Measurements from ENCODE around the gene CREG2.
"Not testable (repeated sequence)": the region's sequence is repeated elsewhere in the genome, so short reads cannot be mapped to it uniquely, and the experiment has no call there.

Gene CREG2

GRCh38 chr2:101374821-101375561 is 12.3 kb downstream of the CREG2 start:
- DNase-seq (ENCODE audit: low read depth in 3 of 3) = no peak

GRCh38 chr2:101372792-101373191 is 14.5 kb downstream of the CREG2 start:
- DNase-seq (ENCODE audit: low read depth in 3 of 3) = no peak

DNA sequence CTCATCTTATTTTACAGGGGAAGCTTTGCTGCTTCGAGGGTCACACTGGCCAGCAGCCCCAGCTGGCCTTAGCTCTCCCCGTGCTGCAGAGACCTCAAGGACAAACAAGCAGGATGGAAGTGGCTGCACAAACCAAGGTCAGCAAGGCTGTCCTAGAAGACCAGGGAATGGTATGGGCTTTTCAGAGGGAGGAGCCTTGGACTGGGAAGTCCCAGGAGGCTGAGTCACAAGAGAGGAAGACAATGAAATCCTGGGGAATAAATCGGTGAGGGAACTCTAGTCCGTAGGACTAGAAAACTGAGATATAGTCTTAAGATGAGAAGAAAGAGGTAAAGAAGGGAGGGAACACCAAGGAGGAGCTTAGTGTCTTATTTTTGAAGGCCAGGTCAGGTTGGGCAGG is 15.7 kb downstream of the CREG2 start:
- DNase-seq (ENCODE audit: low read depth in 3 of 3) = no peak

- DNase-seq (ENCODE audit: low read depth in 3 of 3) = no peak
Observed at GRCh38 chr2:101369100-101369499, 18.2 kb downstream of the CREG2 start.

DNA sequence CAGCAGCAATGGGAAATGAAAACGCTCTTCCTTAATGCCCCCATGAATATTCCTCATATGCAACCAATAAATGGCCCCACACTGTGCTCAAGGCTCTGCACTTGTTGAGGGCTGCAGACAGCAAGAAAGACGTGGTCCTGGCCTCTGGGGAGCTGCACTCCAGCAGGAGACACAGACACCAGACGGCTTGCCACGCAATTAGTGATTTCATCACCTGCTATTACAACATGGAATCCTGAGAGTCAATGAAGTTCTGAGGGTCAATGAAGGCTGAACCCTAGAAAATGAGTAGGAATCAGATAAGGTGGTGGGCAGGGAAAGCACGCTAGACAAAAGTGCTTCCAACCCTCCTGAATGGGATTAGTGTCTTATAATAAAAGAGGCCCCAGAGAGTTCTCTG is 18.9 kb downstream of the CREG2 start:
- no peak for DNase-seq (ENCODE audit: low read depth in 3 of 3)

DNA sequence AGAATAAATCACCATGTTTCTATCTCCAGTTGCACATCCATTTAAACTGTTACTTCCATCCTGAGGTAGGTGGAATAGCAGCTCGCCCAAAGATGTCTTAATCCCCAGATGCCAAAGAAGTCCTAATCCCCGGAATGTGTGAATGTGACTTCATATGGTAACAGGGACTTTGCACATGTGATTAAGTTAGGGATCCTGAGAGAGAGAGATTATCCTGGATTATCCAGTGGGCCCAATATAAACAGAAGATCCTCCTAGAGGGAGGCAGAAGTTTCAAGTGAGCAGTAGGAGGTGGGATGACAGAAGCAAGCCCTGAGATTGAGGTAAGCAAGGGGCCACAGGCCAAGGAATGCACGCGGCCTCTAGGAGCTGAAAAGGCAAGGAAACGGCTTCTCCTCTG is 19.8 kb downstream of the CREG2 start:
- DNase-seq (ENCODE audit: low read depth in 3 of 3) = no peak

DNA sequence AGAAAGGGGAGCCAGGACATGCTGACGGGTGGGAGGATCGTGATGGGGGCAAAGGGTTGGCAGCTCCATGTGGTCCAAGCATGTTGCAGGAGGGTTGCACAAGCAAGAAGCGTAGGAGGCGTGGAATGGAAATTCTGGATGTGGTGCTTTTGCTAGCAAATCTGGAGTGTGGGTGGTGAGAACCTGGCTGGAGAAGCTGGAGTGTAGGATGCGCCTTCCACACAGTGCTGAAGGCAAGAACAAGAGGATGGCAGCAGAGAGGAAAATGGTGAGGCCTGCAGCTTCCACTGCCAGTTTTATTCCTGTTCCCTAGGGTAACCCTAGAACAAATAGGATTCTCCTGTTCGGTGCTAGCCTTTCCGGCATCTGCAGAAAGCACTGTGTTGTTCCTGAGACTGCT is 22.4 kb downstream of the CREG2 start:
- DNase-seq (ENCODE audit: low read depth in 3 of 3) = no peak

DNA sequence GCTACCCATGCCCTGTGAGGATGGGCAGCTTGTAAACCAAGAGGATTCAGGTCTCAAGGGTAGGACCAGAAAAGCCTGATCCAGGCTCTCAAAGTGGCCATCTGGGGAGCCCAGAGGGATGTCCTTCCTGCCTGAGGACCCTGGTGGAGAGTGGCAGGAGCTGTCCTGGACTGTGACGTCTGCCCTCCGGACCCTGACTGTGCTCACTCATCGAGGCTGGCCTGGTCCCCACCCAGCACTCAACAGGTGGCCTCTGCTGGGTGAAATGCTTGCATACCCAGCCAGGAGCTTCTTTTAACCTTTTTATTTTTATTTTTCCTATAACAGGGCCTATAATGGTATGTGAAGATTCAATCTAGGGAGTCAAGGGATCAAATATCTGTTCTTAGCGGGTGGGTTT is 24.5 kb downstream of the CREG2 start:
- no peak for DNase-seq (ENCODE audit: low read depth in 3 of 3)

DNA sequence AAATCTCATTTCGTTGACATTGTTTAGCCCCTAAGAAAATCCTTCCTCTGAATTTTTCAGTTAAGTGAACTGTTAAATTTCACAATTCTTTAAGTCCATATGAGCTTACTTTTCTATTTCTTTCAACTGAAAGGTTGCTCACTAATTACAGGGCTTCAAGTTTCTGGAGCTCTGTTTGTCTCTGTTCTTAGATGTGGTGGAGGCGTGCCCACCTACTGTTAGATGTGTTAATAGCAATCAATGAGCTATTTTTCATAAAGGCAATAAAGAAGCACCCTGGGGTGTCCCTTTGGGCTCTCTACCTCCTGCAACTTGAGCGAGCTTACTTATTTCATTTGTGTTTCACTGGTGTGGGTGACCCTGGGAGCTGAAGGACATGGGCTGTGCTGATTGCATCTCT is 25.0 kb downstream of the CREG2 start:
- DNase-seq (ENCODE audit: low read depth in 3 of 3) = no peak

DNA sequence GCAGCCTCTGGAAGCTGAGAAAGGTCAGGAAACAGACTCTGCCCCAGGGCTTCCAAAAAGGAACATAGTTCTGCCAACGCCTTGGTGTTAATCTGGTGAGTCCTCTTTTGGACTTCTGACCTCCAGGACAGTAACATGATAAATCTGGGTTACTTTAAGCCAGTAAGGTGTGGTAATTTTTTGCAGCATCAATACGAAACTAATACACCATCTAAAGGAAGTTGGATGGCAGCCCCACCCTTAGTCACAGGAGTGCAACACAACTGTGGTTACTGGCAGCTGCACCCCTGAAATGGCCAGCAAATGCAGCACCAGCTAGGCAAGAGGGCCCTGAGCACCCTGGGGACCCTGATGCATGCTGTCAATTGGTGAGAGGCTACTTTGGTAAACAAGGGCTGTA is 25.8 kb downstream of the CREG2 start:
- no peak for DNase-seq (ENCODE audit: low read depth in 3 of 3)

DNA sequence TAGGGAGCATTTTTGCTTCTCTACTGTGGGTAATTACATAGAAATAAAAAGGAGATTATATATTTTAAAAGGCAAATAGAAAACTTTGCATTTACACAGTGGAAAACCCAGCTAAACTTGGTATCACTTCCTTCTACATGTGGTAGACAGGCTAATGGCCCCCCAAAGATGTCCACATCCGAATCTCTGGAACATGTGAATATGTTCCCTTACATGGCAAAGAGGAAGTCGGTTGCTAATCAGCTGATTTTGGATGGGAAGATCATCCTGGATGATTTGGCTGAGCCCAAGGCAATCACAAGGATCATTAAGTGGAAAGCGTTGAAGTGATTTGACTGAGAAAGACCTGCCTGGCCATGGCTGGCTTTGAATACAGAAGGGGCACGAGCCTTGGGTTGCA is 26.2 kb downstream of the CREG2 start:
- DNase-seq (ENCODE audit: low read depth in 3 of 3) = no peak

DNA sequence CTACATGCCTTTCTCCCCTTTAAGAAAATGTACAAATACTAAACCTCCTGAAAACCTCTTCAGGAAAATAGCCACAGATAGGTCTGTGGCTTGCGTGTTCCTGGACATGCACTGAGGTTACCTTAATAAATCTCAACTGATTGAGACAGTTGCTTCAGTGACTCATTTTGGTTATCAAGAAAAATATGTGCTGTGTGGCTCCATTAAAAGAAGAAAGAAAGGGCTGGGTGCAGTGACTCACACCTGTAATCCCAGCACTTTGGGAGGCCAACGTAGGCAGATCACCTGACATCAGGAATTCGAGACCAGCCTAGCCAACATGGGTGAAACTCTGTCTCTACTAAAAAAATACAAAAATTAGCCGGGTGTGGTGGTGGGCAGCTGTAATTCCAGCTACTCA is 27.1 kb downstream of the CREG2 start:
- DNase-seq (ENCODE audit: low read depth in 3 of 3) = no peak

DNA sequence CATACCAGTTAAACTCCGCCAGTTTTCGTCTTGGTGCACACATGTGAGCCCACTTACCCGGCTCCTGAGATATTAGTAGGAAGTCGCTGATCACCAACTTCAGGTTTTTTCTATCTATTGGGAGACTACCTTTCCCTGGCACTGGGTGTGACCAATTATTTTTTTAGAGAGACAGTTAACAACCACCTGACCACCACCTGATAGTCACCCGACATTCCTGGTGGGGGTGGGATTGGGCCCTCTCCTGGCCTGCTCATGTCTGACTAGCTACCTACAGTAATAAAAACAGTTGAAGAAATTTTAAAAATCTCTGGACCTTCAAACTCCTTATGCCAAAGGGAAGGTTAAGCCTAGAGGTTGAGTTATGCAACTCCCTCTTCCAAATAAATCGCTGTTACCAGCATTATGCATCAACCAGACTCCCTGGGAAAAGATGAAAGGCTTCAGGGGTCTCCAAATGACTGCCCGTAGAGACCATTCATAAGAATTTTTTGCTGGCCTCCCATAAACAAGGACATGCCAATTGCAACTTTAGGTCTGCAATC is 27.8 kb downstream of the CREG2 start:
- no peak for DNase-seq (ENCODE audit: low read depth in 3 of 3)

GRCh38 chr2:101357376-101357775 is 29.9 kb downstream of the CREG2 start:
- DNase-seq (ENCODE audit: low read depth in 3 of 3) = no peak

- DNase-seq (ENCODE audit: low read depth in 3 of 3) = no peak
Observed at GRCh38 chr2:101356521-101356920, 30.8 kb downstream of the CREG2 start.

DNA sequence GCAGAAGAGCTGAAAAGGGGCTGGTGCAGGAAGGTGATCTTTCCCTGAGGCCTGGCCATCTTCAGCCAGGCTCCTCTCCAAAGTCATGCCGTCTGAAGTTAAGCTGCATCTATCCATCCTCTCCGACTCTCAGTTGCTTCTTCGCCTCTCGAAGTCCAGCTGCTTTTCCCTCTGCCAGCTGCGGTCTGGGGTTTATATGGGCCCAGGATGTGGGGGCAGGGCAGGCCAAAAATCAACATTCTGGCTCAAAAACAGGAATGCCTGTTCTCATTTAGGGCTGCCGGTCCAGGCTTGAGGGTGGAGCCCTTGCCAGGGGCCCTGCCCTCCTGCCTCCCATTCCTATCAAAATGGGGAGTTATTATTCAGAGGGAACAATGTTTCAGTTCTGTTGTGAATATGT is 31.2 kb downstream of the CREG2 start:
- DNase-seq (ENCODE audit: low read depth in 3 of 3) = no peak

DNA sequence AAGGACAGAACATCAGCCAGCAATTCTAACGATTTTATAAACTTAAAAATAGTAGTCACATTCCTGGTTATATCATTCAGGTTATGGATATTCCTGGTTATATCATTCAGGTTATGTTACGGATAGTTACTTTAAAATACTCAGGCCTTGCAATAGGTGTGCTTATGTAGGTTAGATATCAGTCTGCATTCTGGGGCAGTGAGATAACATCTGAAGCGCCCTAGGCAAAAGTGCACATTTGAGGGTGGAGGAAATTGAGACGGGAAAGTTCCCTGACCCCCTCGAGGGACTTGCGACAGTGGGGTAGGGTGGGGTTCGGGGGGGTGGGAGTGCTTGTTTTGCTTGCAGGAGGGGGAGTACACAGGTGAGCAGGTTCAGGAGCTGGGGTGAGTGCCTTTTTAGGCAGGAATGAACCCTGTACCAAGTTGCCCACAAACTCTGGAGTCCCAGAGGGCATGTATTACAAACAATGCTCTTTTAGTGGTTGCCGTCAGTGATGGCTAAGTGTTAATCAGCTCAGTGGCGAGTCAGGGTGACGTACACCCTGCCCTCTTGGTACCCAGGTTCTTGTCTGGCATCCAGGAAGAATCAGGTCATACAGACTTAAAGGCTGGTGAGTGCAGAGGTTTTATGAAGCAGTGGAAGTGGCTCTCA is 31.8 kb downstream of the CREG2 start:
- no peak for DNase-seq (ENCODE audit: low read depth in 3 of 3)

DNA sequence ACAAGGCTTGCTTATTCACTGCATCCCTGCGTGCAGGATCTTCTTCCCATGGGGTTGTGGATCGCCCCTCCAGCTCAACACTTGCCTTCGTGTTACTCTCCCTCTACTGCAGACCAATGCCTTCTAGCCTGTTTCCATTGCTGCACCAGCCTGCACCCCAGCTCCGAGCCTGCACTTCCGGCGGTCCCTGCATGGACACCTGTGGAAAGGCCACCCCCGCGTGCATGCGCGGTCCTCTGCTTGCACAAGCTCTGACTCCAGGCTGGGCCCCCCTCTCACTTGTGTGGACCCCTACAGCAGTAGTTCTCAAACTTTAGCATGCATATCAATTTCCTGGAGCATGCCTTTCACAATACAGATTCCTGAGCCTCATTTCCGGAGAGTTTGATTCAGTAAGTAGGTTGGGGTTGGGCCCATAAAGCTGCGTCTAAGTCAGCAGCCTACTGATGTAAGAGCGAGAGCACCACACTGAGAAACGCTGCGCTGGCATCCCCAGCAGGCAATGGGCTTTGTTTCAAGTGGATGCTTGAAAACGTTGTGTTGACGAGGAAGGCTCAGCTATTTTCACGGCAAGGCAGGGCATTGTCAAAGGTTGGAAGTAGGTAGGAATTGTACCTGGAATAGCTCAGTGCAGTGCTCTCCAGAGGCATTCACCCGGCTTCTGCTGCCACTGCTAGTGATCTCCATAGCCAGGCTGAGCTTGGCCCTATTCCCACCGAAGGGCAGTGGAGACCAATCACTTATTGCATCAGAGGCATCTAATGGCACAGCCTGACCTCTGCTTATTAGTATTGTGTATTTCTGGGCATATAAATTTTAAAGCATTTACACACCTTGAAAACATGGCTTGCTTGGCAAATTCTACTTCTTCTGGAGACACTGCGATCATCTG is 32.6 kb downstream of the CREG2 start:
- DNase-seq (ENCODE audit: low read depth in 3 of 3) = no peak

- not testable (repeated sequence) for DNase-seq (ENCODE audit: low read depth in 3 of 3)
Observed at GRCh38 chr2:101352631-101353030, 34.7 kb downstream of the CREG2 start.

GRCh38 chr2:101351207-101351606 is 36.1 kb downstream of the CREG2 start:
- no peak for DNase-seq (ENCODE audit: low read depth in 3 of 3)

- DNase-seq (ENCODE audit: low read depth in 3 of 3) = no peak
Observed at GRCh38 chr2:101349893-101350662, 37.2 kb downstream of the CREG2 start.

GRCh38 chr2:101348883-101349282 is 38.4 kb downstream of the CREG2 start:
- no peak for DNase-seq (ENCODE audit: low read depth in 3 of 3)
